DMS114 treated with DMSO at 0.1 percent for 48 hours (cell line): ENCODE data around the gene DEFB116.
"Not testable (repeated sequence)": the region's sequence is repeated elsewhere in the genome, so short reads cannot be mapped to it uniquely, and the experiment has no call there.

Experiments
- DNase-seq: peaks from one replicate; lab custom pipeline; 2025; ENCODE audit not compliant: unreplicated experiment; lab: John Stamatoyannopoulos, UW

DEFB116 gene, protein sequence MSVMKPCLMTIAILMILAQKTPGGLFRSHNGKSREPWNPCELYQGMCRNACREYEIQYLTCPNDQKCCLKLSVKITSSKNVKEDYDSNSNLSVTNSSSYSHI

DNA sequence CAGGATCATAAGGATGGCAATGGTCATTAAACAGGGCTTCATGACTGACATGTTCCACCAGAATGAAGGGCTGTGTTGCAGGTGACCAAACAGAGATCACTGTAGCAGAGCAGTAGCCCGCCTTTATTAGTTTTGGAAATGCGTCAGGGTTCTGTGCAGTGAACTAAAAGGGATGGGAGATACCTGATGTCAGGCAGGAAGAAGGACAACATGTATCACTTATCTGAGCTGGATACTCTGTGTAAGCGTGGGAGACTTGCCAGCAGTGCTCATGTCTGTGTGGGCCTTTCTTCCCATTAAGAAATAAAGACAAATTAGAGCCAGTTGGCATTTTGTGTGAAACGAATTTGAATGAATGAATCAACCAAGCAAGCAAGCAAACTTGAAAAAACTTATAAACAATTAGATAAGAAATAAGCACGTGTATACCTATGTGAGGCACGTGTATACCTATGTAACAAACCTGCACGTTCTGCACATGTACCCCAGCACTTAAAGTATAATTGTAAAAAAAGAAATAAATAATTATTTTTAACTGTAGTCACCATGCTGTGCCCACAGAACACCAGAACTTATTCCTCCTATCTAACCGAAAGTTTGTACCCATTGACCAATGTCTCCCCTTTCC is at the start of gene DEFB116:
Gene DEFB116, minus strand, starts transcription at position 51 of the 628 bp plus-strand sequence. Its CDS starts 0 bp downstream, at position 51.
- DNase-seq, result no peak

DNA sequence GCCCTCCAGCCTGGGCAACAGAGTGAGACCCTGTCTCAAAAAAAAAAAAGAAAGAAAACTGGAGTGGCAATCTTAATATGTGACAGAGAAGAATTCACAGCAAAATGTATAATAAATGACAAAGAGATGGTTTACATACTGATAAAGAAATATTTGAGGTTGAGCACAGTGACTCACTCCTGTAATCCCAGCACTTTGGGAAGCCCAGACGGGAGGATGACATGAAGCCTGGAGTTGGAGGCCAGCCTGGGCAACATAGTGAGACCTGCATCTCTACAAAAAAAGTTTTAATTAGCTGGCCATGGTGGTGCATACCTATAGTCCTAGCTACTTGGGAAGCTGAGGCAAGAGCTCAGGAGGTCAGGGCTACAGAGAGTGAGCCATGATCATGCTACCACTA is 47.6 kb upstream of the DEFB116 start:
- no peak for DNase-seq

- no peak for DNase-seq
Observed at GRCh38 chr20:31341470-31341869, 33.1 kb upstream of the DEFB116 start.

GRCh38 chr20:31330893-31331292 is 22.5 kb upstream of the DEFB116 start:
- no peak for DNase-seq

DNA sequence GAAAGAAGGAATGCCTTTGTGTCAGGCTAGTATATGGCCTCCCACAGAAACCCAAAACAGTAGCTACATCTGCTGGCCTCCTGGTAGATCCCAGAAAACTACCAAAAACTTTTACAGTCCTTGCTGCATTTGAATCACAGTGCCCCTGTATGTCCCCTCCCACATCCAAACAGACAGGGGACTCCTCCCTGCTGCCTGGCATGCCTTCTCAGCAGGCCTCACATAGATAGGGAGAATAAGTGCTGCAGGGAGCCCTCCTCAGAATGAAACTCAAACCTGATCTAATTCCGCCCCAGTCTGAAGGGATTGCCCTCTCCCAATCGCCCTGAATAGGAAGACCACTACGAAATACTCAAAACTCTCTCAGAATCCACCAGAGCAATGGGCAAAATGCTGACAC is 14.1 kb upstream of the DEFB116 start:
- DNase-seq, result no peak

DNA sequence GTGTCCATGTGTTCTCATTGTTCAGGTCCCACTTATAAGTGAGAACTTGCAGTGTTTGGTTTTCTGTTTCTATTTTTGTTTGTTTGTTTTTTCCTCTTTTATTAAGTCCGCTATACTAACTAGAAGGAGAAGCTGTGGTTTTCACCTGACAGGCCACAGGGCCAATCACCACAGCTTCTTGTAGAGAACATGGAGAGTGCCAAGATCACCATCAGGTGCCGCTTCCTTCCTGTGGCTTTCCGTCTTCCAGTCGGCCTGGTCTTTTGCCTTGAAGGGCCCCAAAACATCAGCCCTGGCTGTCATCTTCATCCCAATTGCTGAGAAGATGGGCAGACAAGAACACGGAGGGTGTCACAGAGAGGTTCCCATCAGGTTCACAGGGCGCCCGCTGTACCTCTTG is 23.4 kb downstream of the DEFB116 start:
- DNase-seq, result not testable (repeated sequence)

- no peak for DNase-seq
Observed at GRCh38 chr20:31278178-31278577, 30.2 kb downstream of the DEFB116 start.

DNA sequence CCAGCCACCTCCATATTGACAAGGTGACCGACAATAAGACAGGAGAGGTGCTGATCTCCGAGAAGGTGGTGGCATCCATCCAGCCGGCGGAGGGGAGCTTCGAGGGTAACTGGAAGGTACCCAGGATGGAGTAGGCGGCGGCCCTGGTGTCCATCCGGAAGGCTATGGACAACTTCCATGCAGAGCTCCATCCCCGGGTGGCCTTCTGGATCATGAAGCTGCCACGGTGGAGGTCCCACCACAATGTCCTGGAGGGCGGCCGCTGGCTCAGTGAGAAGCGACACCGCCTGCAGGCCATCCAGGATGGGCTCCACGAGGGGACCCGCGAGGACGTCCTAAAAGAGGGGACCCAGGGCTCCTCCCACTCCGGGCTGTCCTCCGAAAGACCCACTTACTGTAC is 33.9 kb downstream of the DEFB116 start:
- no peak for DNase-seq

DNA sequence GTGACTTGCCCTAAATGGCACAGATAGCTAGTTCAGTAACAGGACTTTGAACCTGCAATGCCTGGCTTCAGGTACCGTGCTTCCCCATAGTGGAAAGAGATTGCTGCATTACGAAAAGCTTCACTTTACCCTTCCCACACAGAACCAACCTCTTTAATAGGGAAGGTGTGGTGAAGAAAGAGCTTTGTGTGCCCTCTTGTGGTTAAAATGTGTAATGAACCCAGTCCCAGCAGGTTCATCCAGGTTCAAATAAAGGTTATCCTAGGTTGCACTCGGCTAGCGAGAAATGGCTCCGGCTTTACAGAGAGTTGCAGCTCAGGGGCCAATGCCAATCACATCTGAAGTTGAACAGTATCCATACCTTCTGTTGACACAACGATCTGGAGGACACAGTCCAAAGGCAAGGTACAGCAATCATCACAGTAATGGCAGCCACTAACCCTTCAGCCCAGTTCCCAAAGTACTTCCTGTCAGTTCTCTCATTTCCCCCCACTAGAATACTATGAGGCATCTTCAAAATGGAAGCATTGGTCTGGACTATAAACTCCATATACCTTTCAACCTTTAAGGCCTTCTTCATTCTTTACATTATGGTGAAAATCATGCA is 48.0 kb downstream of the DEFB116 start:
- DNase-seq, result no peak

GRCh38 chr20:31257364-31257763 is 51.0 kb downstream of the DEFB116 start, which contains the start of gene DEFB115:
DEFB115 (plus strand) TSS chr20:31257664; CDS start chr20:31257664, 0 bp downstream.
- DNase-seq, result no peak

DNA sequence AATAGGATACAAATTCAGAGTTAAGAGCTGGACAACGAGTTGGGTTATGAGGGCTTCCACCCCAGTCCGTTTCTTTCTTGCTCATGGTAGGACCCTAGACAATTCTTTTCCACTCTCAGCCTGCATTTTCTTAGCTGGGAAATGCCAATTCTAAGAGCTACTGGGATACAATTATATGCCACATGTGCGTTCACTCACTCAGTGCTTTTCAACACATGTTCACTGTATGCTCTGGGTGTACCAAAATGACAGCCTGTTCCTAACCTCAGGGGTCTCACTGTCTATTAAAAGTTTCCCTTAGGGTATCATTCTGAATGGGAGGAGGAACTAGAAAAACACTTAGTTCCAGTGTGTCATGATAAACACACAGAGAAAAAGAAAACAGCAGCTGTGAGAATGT is 51.4 kb downstream of the DEFB116 start:
- DNase-seq, result no peak
